Esophagus squamous epithelium (tissue), 5 donors: ENCODE measurements around the gene PAX3. TPM values are rescaled to one million over a fixed set of nuclear protein-coding genes. Genes with fewer than 3 reads are reported as not detected.

ENCODE experiments used
- DNase-seq: peaks from one replicate; lab custom pipeline; 2025; lab: John Stamatoyannopoulos, UW
- H3K27ac ChIP-seq, 4 donors: fragments of 200-600 bp; sonication (generic); one replicate each; pipeline ENCODE4 v1.5.1; 2016 to 2019; ENCODE audit warnings: mild to moderate bottlenecking in 1 of 4
- H3K27me3 ChIP-seq, 4 donors: fragments of 200-600 bp; sonication (generic); 1 replicate in 3 of 4; 2 replicates in 1 of 4; pipeline versions ENCODE4 v1.5.1 to v1.6.0; 2017 to 2021; ENCODE audit warnings: antibody characterized with exemption in 1 of 4
- H3K36me3 ChIP-seq, 3 donors: fragments of 200-600 bp; sonication (generic); one replicate each; pipeline ENCODE4 v1.5.1; 2016 to 2019
- H3K4me1 ChIP-seq, 3 donors: fragments of 200-600 bp; sonication (generic); one replicate each; pipeline ENCODE4 v1.5.1; 2017 to 2019
- H3K4me3 ChIP-seq, 4 donors: fragments of 200-600 bp; sonication (generic); 1 replicate in 3 of 4; 2 replicates in 1 of 4; pipeline ENCODE4 v1.5.1; 2016 to 2019; ENCODE audit warnings: mild to moderate bottlenecking in 2 of 4, moderate library complexity in 1 of 4
- H3K9me3 ChIP-seq, 3 donors: fragments of 200-600 bp; sonication (generic); one replicate each; pipeline ENCODE4 v1.5.1; 2016 to 2019
- CTCF ChIP-seq, 6 experiments: fragments of 450-650 bp in 4 of 6; fragments of 200-600 bp in 2 of 6; sonication (generic) in 2 of 6; IDR thresholded peaks; one replicate each; pipeline ENCODE4 v1.5.1; 2016 to 2019; ENCODE audit warnings: antibody characterized with exemption in 6 of 6, mild to moderate bottlenecking in 4 of 6, moderate library complexity in 4 of 6
- POLR2A ChIP-seq, 4 donors: fragments of 450-650 bp; IDR thresholded peaks; one replicate each; pipeline ENCODE4 v1.6.1; 2017; ENCODE audit warnings: antibody characterized with exemption in 4 of 4, mild to moderate bottlenecking in 4 of 4, moderate library complexity in 3 of 4
- WGBS, 2 donors: methylation state at CpG; one replicate each; pipeline ENCODE4 v1.1.5; 2018; 5-methylcytosine and 5-hydroxymethylcytosine counted together
- intact Hi-C: fragments of 100-400 bp; cut with DNase I; formaldehyde crosslinking; loops from one replicate; pipeline ENCODE4 v1.15.0; 2022
- total RNA-seq, 4 donors: library from RNA; depleted of rRNA; stranded (reverse); fragments of >200 nt; gene quantifications; one replicate each; pipeline ENCODE4 v1.1.0, GENCODE V29; 2016
- donor health status: DM: yes; HTN: yes; CAD: no.

Gene PAX3
- total RNA-seq, 4 donors from 2014 or later, result not detected

GRCh38 chr2:222292149-222293134 lies 6.4 kb downstream of the PAX3 start:
- Histone ChIP-seq H3K4me1 (peaks cover 4 to 46% (median 14%) of the 10 kb centered on the region in 3 donors), H3K9me3 (no peaks in the 10 kb centered on the region), H3K27me3 (peaks cover 33 to 100% (median 71%) of the 10 kb centered on the region in 4 donors), H3K36me3 (no peaks in the 10 kb centered on the region), H3K27ac (no peak overlapping the region), H3K4me3 (no peak overlapping the region)
- DNase-seq, result no peak
- intact Hi-C loops, result no loop called here
- WGBS, 2 donors, result 44 to 45% methylated on average over 10 of the region's 14 CpGs
- TF ChIP-seq CTCF (IDR thresholded peaks at IDR 0.05) (no peak), POLR2A (IDR thresholded peaks at IDR 0.05) (no peak)

GRCh38 chr2:222291485-222291841 lies 7.3 kb downstream of the PAX3 start:
- Histone ChIP-seq H3K9me3 (no peaks in the 10 kb centered on the region), H3K36me3 (no peaks in the 10 kb centered on the region), H3K27me3 (peaks cover 29 to 100% (median 68%) of the 10 kb centered on the region in 4 donors), H3K4me1 (peaks cover 4 to 36% (median 8%) of the 10 kb centered on the region in 3 donors), H3K4me3 (no peak overlapping the region), H3K27ac (no peak overlapping the region)
- intact Hi-C loops, result no loop called here
- WGBS, 2 donors, result 31 to 38% methylated on average over 4 of the region's 4 CpGs
- no peak for DNase-seq
- TF ChIP-seq POLR2A (IDR thresholded peaks at IDR 0.05), result no peak
- TF ChIP-seq CTCF (IDR thresholded peaks at IDR 0.05), result no peak

GRCh38 chr2:222290736-222291484 lies 7.9 kb downstream of the PAX3 start:
- H3K4me1 ChIP-seq, result peaks cover 4 to 31% (median 8%) of the 10 kb centered on the region in 3 donors
- H3K36me3 ChIP-seq, result no peaks in the 10 kb centered on the region
- WGBS, 2 donors, result 5 to 8% methylated on average over 16 to 24 of the region's 45 CpGs
- no peak overlapping the region for H3K27ac ChIP-seq
- no peak for DNase-seq
- peak overlapping the region in 2 of 4 donors; percentile 10 to 36 for H3K4me3 ChIP-seq
- peaks cover 29 to 100% (median 65%) of the 10 kb centered on the region in 4 donors for H3K27me3 ChIP-seq
- no peaks in the 10 kb centered on the region for H3K9me3 ChIP-seq
- no peak for TF ChIP-seq CTCF (IDR thresholded peaks at IDR 0.05)
- intact Hi-C loops, result no loop called here

- intact Hi-C loops, result no loop called here
- DNase-seq, result no peak
- Histone ChIP-seq H3K27ac (no peak overlapping the region), H3K4me1 (peaks cover 2 to 25% (median 4%) of the 10 kb centered on the region in 3 donors), H3K36me3 (no peaks in the 10 kb centered on the region), H3K4me3 (no peak overlapping the region), H3K27me3 (peaks cover 25 to 100% (median 64%) of the 10 kb centered on the region in 4 donors), H3K9me3 (no peaks in the 10 kb centered on the region)
- no peak for TF ChIP-seq CTCF (IDR thresholded peaks at IDR 0.05)
- TF ChIP-seq POLR2A (IDR thresholded peaks at IDR 0.05), result no peak
- WGBS, 2 donors, result 11 to 27% methylated on average over 7 of the region's 7 CpGs
Observed at GRCh38 chr2:222290401-222290735, 8.4 kb downstream of the PAX3 start.
